ENCODE results near the gene CXorf51A.
"Not testable (repeated sequence)": the region's sequence is repeated elsewhere in the genome, so short reads cannot be mapped to it uniquely, and the experiment has no call there.

Gene CXorf51A

DNA sequence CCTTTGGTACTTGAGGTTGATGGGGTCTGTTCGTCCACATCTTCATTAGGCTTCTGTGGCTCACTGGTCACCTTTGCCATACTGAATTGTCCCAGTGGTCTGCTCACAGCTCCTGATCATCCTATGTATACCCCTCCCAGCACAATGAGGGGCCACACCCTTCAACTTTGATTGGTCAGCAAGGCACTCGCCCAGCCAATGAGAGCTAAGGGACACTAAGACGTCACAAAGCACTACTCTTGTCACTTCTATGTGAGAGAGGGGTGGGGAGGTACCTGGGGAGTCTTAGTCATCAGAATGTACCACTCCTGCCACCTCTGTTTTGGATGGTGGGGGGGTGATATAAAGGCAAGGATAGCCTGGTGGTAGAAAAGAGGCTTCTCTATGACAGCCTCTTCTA is at the start of gene CXorf51A:
Gene CXorf51A (minus strand): TSS at position 101 of the 400 bp plus-strand sequence. CDS start 21 bp downstream, at position 80.
- not testable (repeated sequence) for DNase-seq

- DNase-seq = no peak
Observed at GRCh38 chrX:146863566-146863965, 49.0 kb upstream of the CXorf51A start.

- no peak for DNase-seq
Observed at GRCh38 chrX:146854281-146854680, 39.7 kb upstream of the CXorf51A start.

DNA sequence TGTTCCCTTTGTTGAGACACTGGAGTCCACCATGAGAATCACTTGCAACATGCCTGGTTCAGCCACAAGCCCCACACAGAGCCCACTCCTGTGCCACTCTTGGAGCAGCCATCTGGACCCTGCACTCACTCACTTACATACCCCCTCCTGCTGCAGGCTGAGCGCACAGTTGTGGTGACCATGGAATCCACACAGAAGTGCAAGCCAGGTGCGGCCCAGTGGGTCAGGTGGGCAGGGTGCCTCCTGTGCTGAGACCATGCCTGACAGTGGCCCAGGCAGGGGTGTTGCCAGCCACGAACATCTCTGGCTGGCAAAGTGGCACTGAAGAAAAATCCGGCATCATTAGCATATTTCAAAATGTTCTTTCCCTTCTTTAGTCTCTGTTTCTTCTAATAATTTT is 17.4 kb upstream of the CXorf51A start:
- no peak for DNase-seq

GRCh38 chrX:146809471-146809870 is 5.1 kb downstream of the CXorf51A start, which contains the start of gene CXorf51B:
Gene CXorf51B (plus strand): TSS chrX:146809771. CDS start chrX:146809792, 21 bp downstream.
- DNase-seq = not testable (repeated sequence)
